ENCODE data around the gene C5orf63. TPM values are rescaled to one million over a fixed set of nuclear protein-coding genes. Genes with fewer than 3 reads are reported as not detected.

The C5orf63 gene
- total and polyA plus RNA-seq, 9 of the 15 experiments (the other 6 are each of a cell fraction or from before 2014, with no cell fraction given), result 1.8 to 24.6 (median 6.2) TPM

- TF ChIP-seq ZHX1 (conservative IDR thresholded peaks at IDR 0.05; ENCODE audit: low read length), result no peak
- no peak for TF ChIP-seq ZNF740 (CRISPR knock-in tag; IDR thresholded peaks at IDR 0.05)
- TF ChIP-seq ZNF740 (tag; IDR thresholded peaks at IDR 0.05), result no peak
- TF ChIP-seq BHLHE40 (IDR thresholded peaks at IDR 0.05; ENCODE audit: low read length), result no peak
- no peak for TF ChIP-seq ZNF695 (CRISPR knock-in tag; IDR thresholded peaks at IDR 0.05)
- TF ChIP-seq ZNF592 (IDR thresholded peaks at IDR 0.05), result peak; percentile 19; the same call in 1 of the 2 replicates
- TF ChIP-seq GTF2A2 (tag; IDR thresholded peaks at IDR 0.05), result no peak
- no peak for TF ChIP-seq MBD1 (CRISPR knock-in tag; IDR thresholded peaks at IDR 0.05)
- TF ChIP-seq MCM5 (IDR thresholded peaks at IDR 0.05; ENCODE audit: low read depth), result no peak
- TF ChIP-seq ZBTB43 (CRISPR knock-in tag; IDR thresholded peaks at IDR 0.05), result no peak
- TF ChIP-seq ZNF764 (CRISPR knock-in tag; IDR thresholded peaks at IDR 0.05; ENCODE audit: low read depth), result no peak
- no peak for TF ChIP-seq SRSF7 (optimal IDR thresholded peaks at IDR 0.05; ENCODE audit: low read depth, low read length)
- TF ChIP-seq MCM3 (IDR thresholded peaks at IDR 0.05), result no peak
- TF ChIP-seq ZNF75A (CRISPR knock-in tag; IDR thresholded peaks at IDR 0.05), result no peak
- TF ChIP-seq DIDO1 (tag; IDR thresholded peaks at IDR 0.05; ENCODE audit: low read depth), result no peak
Measured at GRCh38 chr5:127072861-127073846, at the start of gene C5orf63 (continued).
